ENCODE results near the gene LYRM4. TPM values are rescaled to one million over a fixed set of nuclear protein-coding genes. Genes with fewer than 3 reads are reported as not detected.

Gene LYRM4
- total and polyA plus RNA-seq, 2 experiments from 2014 or later: 51.0 to 62.0 TPM

GRCh38 chr6:5061152-5061551, 199.6 kb downstream of the LYRM4 start:
- Histone ChIP-seq H3K4me2 (no peak overlapping the region), H3K36me3 (ENCODE audit: insufficient read depth) (no peaks in the 10 kb centered on the region), H3F3A (replicated peaks; ENCODE audit: low read depth) (no peaks in the 10 kb centered on the region), H3K79me2 (replicated peaks; ENCODE audit: insufficient read depth) (no peaks in the 10 kb centered on the region), H3K27me3 (ENCODE audit: insufficient read depth) (no peaks in the 10 kb centered on the region), H3K4me3 (no peak overlapping the region), H3K4me1 (ENCODE audit: insufficient read depth) (no peaks in the 10 kb centered on the region), H3K9me2 (ENCODE audit: insufficient read depth) (no peaks in the 10 kb centered on the region), H4K20me1 (replicated peaks; ENCODE audit: insufficient read depth) (no peaks in the 10 kb centered on the region), H2AFZ (no peak overlapping the region), H3K27ac (ENCODE audit: low read depth) (no peak overlapping the region)
- Mint-ChIP-seq H3K4me1 (no peaks in the 10 kb centered on the region), H3K36me3 (ENCODE audit: low read depth) (no peaks in the 10 kb centered on the region), H3K9me3 (no peaks in the 10 kb centered on the region), H3K27ac (no peak overlapping the region), H3K4me3 (no peak overlapping the region), H3K27me3 (ENCODE audit: insufficient read depth, low read depth, poor library complexity) (peaks cover 2% of the 10 kb centered on the region)
- no peak for DNase-seq (ENCODE audit: low spot score)
- ATAC-seq: no peak
- TF ChIP-seq POLR2AphosphoS5 (IDR thresholded peaks at IDR 0.05; ENCODE audit: low read depth) (no peak), CREB1 (CRISPR knock-in tag; IDR thresholded peaks at IDR 0.05; ENCODE audit: low read depth) (no peak), EZH2 (IDR thresholded peaks at IDR 0.05; ENCODE audit: low read depth, unreplicated experiment) (no peak), CTCF (conservative IDR thresholded peaks at IDR 0.05; ENCODE audit: low read depth in 2 of 2) (no peak), JUNB (IDR thresholded peaks at IDR 0.05; ENCODE audit: unreplicated experiment) (no peak), EZH2phosphoT487 (IDR thresholded peaks at IDR 0.05; ENCODE audit: unreplicated experiment) (no peak), STAT1 (IDR thresholded peaks at IDR 0.05; ENCODE audit: unreplicated experiment) (no peak), ZNF114 (CRISPR knock-in tag; IDR thresholded peaks at IDR 0.05) (no peak), ZNF462 (CRISPR knock-in tag; IDR thresholded peaks at IDR 0.05) (no peak), ETS1 (IDR thresholded peaks at IDR 0.05) (no peak), REST (IDR thresholded peaks at IDR 0.05; ENCODE audit: unreplicated experiment) (no peak), ZNF331 (CRISPR knock-in tag; IDR thresholded peaks at IDR 0.05; ENCODE audit: low read depth) (no peak), NANOG (IDR thresholded peaks at IDR 0.05; ENCODE audit: borderline replicate concordance) (no peak)
